Inflammatory macrophage (primary cell): Measurements from ENCODE around the gene SLC25A12.
"Not testable (repeated sequence)": the region's sequence is repeated elsewhere in the genome, so short reads cannot be mapped to it uniquely, and the experiment has no call there.

Experiments used
- DNase-seq, 2 donors: peaks; one replicate each; pipeline ENCODE4 v3.0.0-alpha.2; 2020 to 2022

The SLC25A12 gene

DNA sequence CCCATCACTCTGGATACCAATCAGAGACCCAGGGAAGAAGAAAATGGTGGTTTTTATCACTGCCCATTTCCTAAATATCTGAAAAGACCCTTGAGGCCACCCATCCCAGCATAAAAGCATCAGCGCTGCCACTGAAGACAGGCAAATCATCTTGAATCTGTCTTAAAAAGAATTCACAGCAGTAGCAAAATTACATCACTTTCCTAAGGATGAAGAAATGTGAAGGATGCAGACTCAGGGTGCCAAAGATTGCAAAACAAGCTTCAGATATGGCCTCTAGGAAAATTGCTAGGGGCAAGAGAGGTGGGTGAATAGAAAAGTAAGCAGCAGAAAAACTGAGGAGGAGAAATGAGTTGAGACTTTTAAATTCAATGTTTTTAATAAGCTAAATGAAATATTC is 70.0 kb downstream of the SLC25A12 start:
- DNase-seq, result peak; percentile 12 to 48

DNA sequence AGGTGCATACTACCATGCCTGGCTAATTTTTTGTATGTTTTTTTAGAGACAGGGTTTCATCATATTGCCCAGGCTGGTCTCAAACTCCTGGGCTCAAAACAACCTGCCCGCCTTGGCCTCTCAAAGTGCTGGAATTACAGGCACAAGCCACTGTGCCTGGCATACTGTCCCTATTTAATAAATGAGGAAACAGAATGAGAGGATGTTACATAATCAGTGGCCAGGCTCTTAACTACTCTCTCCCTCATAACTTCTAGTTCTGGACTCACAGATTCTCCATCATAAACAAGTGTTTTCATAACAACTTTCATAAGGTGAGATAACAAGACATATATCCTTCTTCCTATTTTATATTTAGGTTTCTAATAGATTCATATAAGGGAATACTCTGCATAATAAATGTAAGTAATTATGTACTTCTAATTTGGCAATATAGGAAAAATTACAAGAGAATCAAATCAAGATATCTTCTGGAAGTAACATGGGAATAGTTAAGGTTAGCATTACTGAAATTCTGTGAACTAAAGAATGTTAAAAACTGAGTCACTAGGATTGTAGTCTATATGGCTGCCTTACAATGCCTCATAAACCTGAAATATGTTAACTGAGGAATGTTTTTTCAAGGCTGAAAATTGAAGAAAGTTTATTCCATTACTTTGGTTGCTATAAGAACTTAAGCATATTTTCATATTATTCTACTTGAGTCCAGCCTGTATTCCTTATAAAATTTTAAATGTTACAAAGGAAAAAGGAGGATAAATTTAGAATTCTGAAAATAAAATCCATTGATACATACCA is 71.3 kb downstream of the SLC25A12 start:
- peak; percentile 14 to 55 for DNase-seq

DNA sequence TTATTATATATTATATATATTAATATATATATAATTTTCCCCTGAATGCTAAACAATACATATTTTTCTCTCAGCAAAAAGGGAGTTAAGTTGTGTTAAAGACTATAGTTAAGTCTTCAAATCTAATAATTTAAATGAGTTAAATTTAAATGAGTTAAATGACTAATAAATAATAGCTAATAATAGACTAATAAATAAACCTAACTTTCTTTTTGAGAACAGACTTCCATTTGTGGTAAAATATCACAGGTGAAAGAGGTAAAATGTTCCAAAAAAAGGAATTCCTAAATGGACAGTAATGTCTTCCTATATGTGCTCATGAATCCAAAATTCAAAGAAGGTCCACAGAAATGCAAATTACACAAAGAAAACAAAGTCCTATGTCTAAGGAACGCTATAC is 74.6 kb downstream of the SLC25A12 start:
- no peak for DNase-seq

DNA sequence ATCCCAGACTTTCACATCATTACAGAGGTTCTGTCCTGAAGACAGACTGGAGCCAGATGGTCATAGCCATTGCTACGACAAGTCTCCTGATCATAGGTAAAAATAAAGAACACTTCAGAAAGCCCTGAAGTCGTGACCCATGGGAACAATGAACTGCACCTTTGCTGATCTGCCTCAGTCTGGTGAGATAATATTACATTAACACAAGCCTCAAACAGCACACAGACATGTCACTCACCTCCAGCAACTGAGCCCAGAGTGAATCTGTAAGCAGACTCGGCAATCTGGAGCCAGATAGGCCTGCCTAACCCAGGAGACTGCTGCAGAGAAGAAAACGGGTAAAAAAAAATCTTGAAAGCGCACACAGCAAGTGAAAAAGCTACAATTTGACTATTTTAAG is 79.2 kb downstream of the SLC25A12 start:
- DNase-seq, result no peak

DNA sequence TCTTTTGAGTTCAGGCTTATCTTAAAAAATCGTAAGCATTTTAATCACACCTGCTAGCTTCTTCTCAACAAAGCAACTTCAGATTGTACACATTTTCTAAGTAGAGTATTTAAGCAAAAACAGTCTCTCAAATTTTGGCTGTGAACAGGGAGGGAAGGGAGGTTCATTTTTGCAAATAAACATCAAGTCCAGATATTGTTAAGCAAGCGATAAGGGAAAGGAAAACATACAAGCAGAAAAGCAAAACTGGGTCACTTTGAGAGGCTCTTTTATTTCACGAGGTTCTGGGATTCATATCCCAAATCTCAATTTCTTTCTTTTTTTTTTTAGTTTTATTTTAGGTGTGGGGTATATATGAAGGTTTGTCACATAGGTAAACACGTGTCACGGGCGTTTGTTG is 79.9 kb downstream of the SLC25A12 start:
- DNase-seq, result no peak

DNA sequence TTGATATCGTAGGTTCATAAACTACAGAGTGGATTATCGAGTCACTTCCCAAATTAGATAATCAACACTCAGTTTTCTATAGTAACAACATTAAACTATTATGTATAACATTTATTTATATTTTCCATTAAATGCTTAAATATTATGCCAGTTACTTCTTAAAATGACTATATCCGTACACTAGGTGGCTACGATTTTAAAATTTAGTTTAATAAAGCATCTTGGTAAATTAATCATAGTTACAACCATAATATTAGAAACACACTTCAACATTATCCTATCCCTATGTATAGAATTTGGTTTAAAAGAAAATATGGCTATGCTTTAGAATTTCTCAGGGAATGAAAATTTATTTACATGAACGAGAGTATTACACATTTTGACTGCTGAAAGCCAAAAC is 80.3 kb downstream of the SLC25A12 start:
- DNase-seq, result no peak

DNA sequence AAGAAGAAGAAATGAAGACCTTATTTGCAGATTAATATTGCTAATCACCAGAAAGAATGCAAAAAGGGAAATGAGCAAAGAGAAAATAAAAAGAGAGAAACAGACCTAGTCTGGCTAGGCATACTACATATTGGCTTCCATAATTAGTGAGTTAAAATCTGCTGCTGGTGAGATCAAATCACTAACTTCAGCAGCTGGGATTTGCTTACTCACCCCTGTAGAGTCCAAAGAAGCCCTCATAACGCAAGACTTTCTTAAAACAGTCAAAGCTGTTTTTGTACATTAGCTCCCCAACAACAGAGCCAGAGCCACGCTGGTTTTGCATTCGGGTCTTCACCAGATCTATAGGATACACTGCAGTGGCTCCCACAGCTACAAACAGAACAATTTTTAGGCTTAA is 80.9 kb downstream of the SLC25A12 start:
- DNase-seq, result no peak

DNA sequence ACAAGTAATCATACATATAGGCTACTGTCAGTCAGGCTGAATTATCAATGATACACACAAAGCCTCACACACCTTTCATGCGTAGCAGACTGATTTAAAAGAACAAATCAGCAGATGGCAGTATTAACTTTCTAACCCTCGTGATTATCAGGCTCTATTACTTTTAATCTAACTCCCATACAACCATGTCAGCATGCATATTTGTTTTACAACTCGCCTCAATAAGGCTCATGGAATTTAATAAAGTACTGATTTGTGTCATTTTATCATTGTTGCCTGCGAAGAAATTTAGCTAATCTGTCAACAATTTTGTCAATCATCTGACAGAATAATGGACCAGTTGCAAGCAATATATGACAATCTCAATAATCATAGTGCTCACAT is 82.8 kb downstream of the SLC25A12 start:
- DNase-seq, result no peak

DNA sequence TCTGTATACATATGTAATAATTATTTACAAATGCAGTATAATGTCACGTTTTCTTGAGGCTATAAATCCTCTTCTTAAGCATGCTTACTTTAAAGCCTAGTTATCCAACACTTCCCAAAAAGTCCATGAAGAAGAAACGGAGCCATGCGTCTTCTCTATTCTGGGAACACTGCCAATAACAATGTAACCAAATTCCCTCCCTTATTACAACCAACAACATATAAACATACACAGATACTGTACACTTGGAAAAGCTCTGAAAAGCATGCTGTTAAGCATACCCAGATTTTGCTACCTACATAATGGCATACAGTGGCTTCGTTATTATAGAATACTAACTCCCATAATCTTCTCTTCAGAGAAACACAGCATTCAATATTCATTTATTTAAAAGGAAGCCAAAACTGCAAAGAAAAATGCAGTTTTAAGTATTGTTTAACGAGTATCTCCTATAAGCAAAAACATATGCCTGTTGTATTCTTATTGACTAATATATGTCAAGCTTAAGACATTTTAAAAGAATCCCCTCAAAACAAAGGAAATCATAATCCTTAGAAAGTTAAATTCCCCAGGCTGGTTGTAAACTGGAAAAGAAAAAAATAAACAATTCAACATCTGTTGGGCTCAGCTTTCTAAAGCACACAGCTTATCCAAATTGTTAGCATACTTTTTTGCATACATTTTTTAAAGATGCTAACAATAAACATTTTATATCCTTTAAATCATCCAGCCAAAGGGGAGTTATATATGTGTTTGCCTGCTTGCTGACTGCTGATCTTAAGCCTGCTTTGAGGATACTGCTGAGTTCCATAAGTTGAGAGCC is 83.4 kb downstream of the SLC25A12 start:
- DNase-seq, result no peak

DNA sequence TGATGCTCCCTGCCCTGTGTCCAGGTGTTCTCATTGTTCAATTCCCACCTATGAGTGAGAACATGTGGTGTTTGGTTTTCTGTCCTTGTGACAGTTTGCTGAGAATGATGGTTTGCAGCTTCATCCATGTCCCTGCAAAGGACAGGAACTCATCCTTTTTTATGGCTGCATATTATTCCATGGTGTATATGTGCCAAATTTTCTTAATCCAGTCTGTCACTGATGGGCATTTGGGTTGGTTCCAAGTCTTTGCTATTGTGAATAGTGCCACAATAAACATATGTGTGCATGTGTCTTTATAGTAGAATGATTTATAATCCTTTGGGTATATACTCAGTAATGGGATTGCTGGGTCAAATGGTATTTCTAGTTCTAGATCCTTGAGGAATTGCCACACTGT is 85.2 kb downstream of the SLC25A12 start:
- not testable (repeated sequence) for DNase-seq

DNA sequence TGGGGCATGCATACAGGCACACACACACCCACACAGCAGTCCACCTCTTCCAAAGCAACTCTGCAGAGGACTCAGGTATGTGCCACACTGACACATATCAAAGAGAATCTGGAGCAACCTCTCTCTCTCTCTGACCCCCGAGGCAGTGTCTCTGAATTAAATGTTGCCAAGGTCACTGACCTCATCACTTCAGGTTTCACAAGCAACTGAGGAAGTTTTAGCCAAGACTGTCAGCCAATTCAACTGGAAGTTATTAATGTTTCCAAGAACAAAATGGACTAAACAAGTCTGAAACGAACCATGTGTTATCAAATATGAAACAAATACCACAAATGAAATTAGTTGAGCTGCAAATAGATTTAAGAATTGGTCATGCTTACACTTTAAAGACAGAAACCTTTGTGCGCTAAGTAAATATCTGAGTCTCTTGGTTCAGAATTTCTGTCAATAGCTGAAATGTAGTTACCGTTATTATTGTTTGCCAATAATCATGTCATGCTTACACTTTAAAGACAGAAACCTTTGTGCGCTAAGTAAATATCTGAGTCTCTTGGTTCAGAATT is 86.1 kb downstream of the SLC25A12 start:
- no peak for DNase-seq

DNA sequence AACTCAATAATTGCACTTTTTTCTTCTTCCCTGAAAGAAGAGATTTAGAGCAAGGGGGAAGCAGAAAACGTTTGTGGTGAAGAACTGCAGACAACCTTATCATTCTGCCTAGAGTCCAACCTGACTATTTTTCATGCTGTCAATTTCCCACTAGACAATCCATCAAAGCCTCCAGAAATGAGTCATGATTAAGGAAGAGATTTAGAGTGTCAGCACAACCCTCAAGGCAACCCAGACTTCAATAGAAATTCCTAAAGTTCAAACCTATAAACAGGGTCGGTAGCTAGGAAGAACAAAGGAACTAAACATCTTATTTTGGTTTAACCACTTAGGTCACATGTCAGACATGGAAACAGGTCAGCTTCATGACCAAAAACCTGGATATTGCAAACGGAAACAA is 86.9 kb downstream of the SLC25A12 start:
- DNase-seq, result no peak

DNA sequence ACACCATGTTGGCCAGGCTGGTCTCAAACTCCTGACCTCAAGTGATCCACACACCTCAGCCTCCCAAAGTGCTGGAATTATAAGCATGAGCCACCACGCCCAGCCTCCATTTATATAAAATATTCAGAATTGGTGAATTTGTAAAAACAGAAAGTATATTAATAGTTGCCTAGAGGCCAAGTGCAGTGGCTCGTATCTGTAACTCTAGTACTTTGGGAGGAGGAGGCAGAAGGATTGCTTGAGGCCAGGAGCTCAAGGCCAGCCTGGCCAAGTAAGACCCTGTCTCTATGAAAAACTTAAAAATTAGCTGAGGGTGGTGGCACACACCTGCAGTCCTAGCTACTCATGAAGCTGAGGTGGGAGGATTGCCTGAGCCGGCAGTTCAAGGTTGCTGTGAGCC is 89.6 kb downstream of the SLC25A12 start:
- no peak for DNase-seq

DNA sequence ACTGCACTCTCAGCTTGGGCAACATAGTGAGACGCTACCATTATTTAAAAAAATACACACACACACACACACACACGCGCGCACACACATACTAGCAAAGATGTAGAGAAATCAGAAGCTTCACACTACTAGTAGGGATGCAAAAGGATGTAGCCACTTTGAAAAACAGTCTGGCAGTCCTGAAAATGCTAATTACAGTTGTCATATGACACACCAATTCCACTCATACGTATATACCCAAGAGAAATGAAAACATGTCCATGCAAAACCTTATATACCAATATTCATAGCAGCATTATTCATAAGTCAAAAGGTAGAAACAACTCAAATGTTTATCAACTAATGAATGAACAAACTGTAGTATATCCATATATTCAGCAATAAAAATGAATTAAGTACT is 90.3 kb downstream of the SLC25A12 start:
- DNase-seq, result no peak

DNA sequence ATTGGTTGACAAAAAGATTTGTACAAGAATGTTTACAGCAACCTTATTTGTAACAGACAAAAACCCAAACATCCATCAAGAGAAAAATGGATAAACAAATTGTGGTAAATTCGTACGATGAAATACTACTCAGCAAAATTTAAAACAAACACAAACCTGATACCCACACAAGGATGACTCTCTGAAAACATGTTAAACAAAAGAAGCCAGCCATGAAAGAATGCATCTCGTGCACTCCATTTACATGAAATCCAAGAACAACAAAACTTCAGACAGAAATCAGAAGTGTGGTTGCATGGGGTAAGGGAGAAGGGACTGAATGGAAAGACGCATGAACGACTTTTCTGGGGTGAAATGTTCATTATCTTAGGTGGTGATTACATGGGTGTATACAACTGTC is 93.4 kb downstream of the SLC25A12 start:
- DNase-seq, result no peak

DNA sequence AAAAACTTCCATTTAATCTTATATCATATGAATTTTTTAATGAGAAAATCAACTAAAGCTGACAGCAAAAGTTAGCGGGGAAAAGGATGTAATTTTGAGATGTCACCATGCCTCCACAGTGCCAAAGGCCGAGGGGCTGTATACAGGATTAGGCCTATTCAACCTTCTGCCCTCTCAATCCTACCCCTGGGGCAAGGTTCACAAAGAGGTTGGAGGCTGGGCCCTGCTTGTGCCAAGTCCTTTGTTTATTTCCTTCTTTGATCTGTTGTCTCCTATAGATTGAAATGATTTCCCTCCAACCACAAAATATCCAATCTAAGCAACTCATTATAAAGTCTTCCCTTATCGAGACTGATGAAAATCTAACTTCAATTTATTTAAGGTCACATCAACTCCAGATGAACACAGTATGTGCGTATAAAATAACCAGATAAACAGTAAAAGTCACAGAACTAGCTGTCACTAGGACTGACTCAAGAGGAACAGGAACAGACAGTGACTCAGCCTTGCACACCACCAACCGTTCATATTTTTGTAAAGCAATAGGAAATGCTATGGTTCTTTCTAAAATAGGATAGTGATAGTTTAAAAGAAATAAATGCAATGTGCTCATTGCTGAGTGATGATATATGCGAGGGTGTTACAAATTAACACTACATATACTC is 95.8 kb downstream of the SLC25A12 start:
- DNase-seq, result peak; percentile 69 to 81

DNA sequence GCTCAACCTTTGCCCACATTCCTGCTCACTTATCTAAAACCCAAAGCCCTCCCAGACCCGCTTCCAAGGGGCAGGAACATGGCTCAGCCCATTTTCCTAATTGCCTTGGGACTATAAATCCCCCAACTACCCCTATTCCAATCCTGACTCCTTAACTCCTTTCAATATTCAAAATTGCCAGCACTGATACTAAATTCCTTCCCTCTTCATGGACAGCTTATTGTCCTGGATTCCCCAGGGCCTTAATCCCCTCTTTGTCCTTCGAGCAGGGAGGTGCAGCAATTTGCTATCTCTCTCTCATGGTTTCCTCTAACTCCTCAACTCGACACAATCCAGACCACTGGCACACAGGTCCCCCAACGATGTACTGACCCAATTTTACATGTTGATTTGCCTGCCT is 99.1 kb downstream of the SLC25A12 start:
- no peak for DNase-seq

DNA sequence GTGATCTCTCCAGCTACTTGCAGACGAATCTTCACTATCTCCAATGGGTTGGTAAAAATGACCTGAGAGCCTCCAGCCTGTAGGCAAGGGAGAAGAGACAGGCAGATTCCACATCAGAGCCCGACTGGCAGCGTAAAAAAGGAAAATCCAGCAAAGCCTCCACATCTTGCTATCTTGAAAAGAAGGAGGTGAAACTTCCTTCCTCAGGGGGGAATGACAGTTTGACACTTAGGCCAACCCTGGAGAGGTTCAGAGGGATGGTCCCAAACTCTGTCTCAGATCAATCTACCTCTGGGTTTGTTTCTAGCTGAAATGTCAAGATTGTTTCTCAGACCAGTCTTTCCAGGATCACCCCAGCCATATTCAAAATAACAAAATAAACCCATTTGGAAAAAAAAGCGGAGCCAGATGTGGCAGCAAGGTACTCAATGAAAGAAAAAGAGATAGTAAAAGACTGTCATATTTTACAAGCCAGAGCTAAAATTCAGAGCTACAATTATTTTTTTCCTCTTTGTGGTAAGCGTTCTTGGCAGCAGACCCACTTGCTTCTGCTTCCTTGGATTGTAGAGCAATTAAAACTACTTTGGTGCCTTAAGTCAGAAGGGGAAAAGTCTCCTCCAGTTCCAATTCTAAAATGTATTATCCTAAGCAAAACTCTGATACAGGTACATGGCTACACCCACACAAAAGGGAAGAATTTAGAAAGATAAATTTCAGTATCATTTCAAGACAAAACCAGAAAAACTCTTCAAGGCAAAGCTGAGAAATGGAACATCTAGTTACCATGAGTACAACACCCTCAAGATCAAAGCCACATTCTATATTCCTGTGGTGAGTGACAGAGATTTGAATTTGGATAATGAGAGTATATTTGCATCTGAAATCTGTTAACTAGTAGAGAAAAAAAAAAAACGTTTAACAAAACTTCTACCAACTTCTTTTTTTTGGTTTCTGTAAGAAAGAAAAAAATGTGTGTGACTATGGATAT is 100.1 kb downstream of the SLC25A12 start:
- no peak for DNase-seq

DNA sequence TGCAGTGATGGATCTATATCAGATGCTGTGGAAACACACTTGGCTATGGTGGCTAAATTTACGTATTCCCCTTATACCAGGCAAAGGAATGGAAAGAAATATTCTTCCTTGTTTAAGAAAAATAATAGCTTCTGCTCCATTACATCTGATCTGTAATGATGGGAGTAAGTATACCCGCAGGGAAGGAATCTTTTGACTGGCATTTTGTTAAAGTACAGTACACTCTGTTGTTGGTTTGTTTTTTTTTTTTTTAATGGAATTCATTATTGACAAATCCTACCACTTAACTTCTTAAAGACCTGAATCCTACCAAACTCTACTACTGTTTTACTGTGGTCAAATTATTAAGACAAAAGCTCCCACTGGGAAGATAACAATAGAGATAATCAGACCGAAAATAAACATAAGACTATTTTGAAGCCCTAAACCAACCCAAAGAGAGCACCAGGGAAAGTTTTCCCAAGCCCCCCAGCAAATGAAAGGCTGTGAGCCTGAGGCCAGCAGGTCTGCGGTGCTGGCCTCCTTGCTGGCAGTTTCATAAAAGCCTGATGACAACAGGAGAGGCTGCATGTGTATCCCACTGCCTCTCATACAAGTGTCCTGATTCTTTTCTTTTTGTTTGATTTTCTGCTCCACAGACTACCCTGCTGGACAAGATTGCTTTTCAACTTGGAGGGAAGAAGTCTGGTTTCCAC is 101.0 kb downstream of the SLC25A12 start:
- no peak for DNase-seq

DNA sequence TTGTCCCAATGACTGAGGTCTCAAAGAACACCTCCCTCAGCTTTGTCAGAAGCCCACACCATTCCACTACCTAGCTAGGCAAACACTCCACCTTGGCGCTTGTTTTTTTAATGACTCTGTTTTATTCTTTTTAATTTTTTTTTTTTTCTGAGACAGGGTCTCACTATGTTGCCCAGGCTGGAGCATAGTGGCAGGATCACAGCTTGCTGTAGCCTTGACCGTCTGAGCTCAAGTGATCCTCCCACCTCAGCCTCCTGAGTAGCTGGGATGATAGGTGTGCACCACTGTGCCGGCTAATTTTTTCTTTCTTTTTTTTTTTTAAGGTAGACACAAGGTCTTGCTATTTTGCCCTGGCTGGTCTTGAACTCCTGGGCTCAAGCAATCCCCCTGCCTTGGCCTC is 101.9 kb downstream of the SLC25A12 start:
- no peak for DNase-seq

DNA sequence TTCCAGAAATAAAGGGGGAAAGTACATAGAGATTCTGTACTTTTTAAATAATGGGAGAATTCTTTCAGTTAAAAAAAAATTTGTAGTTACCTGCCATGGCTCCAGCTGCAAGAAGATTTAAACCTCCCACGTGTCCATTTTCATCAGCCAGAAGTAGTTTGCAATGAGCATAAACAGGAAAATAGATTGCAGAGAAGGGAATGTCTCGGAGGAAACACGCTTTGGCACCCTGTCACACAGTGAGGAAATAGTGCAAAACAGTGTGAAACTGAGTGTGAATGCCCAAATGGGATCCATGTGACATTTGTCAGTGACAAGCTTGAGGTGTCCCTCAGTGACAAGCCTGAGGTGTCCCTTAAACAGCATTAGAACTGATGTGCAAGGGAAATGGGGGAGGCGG is 102.7 kb downstream of the SLC25A12 start:
- no peak for DNase-seq
